ENCODE results near the gene ADAMTS12. TPM values are rescaled to one million over a fixed set of nuclear protein-coding genes. Genes with fewer than 3 reads are reported as not detected.

The ADAMTS12 gene
- total and polyA plus RNA-seq, 5 donors, result 0.54 to 1.4 (median 1.0) TPM

DNA sequence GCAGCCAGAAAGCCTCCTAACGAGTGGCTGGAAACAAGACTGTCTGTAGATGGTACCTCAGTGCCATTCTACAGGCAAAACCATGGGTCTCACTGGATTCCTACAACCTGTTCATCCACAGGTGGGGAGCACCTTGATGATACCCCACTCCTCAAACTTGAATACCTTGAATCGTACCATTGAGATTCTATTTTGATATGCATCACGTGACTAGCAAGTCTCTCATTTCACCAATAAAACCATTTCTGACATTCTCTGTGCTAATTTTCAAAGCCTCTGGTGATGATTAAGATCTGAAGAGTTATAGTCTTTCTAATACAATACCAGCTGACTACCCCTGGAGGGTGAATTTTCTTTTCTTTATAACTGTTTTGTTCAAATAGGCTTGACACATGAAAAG, 188.9 kb downstream of the ADAMTS12 start:
- Histone ChIP-seq H3K4me3 (ENCODE audit: low read length) (no peak overlapping the region), H3K4me1 (ENCODE audit: control insufficient read depth, insufficient read depth, low read length) (no peaks in the 10 kb centered on the region), H3K9me3 (ENCODE audit: control insufficient read depth, low read length) (peaks cover 1% of the 10 kb centered on the region), H3K27ac (ENCODE audit: low read length) (no peak overlapping the region), H3K27me3 (ENCODE audit: control insufficient read depth, insufficient read depth) (no peaks in the 10 kb centered on the region)
- intact Hi-C loops (cut with DNase I), result no loop called here
- DNase-seq (no peak), ATAC-seq (no peak)
- 88% methylated on average over 3 of the region's 3 CpGs for WGBS

- Histone ChIP-seq H3K4me3 (ENCODE audit: low read length) (no peak overlapping the region), H3K27me3 (ENCODE audit: control insufficient read depth, insufficient read depth) (no peaks in the 10 kb centered on the region), H3K27ac (ENCODE audit: low read length) (no peak overlapping the region), H3K9me3 (ENCODE audit: control insufficient read depth, low read length) (peaks cover 1% of the 10 kb centered on the region), H3K4me1 (ENCODE audit: control insufficient read depth, insufficient read depth, low read length) (no peaks in the 10 kb centered on the region)
- DNase-seq (no peak), ATAC-seq (no peak)
- 85% methylated on average over 2 of the region's 2 CpGs for WGBS
- intact Hi-C loops (cut with DNase I), result no loop called here
These were observed 189.8 kb downstream of the ADAMTS12 start for GRCh38 chr5:33701951-33702350.

- Histone ChIP-seq H3K9me3 (ENCODE audit: control insufficient read depth, low read length) (peaks cover 1% of the 10 kb centered on the region), H3K27me3 (ENCODE audit: control insufficient read depth, insufficient read depth) (no peaks in the 10 kb centered on the region), H3K27ac (ENCODE audit: low read length) (no peak overlapping the region), H3K4me1 (ENCODE audit: control insufficient read depth, insufficient read depth, low read length) (no peaks in the 10 kb centered on the region), H3K4me3 (ENCODE audit: low read length) (no peak overlapping the region)
- ATAC-seq (no peak), DNase-seq (no peak)
- 67% methylated on average over 3 of the region's 3 CpGs for WGBS
- intact Hi-C loops (cut with DNase I), result no loop called here
These were observed 190.5 kb downstream of the ADAMTS12 start for GRCh38 chr5:33701251-33701650.

DNA sequence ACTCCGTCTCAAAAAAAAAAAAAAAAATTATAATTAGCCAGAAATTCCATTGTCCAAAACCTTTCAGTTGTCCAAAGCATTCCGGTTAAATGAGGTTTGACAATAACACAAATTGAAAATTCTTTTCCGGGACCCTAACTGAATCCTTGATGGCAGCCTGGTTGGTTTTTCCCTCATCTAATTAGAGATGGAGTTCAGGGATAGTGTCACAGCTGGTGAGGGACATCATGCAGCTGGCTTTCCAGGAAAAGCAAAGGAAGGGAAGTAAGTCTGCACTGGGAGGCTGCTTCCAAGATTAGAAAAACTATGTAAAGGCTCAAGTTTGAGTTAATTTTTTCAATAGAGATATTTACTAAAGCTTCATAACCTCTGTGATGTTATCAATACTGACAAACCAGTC, 195.4 kb downstream of the ADAMTS12 start:
- no peaks in the 10 kb centered on the region for H3K27me3 ChIP-seq (ENCODE audit: control insufficient read depth, insufficient read depth)
- ATAC-seq, result no peak
- peaks cover 1% of the 10 kb centered on the region for H3K9me3 ChIP-seq (ENCODE audit: control insufficient read depth, low read length)
- H3K4me1 ChIP-seq (ENCODE audit: control insufficient read depth, insufficient read depth, low read length), result no peaks in the 10 kb centered on the region
- intact Hi-C loops (cut with DNase I), result no loop called here
- H3K27ac ChIP-seq (ENCODE audit: low read length), result no peak overlapping the region
- H3K4me3 ChIP-seq (ENCODE audit: low read length), result no peak overlapping the region
- WGBS, result 63% methylated on average over 3 of the region's 3 CpGs
- no peak for DNase-seq

DNA sequence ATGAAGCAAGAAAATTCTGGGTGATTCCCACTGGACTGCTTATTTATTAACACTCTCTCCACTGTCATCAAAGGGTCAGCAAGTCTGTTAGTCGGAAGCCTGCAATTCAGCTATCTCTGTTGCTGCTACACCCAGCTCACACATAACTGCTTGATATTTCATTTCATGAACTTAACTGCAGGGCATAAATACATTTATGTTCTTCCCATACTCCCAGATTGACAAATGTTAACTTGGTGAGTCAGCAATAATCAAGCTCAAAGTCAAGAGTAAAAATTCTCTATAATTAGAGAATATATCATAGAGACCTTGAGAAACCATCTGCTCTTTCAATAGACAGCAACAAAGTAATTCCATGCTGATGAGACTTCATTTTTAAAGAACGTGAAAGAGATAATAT, 198.8 kb downstream of the ADAMTS12 start:
- DNase-seq (no peak), ATAC-seq (no peak)
- Histone ChIP-seq H3K4me3 (ENCODE audit: low read length) (no peak overlapping the region), H3K9me3 (ENCODE audit: control insufficient read depth, low read length) (peaks cover 1% of the 10 kb centered on the region), H3K4me1 (ENCODE audit: control insufficient read depth, insufficient read depth, low read length) (no peaks in the 10 kb centered on the region), H3K27me3 (ENCODE audit: control insufficient read depth, insufficient read depth) (no peaks in the 10 kb centered on the region), H3K27ac (ENCODE audit: low read length) (no peak overlapping the region)
- intact Hi-C loops (cut with DNase I), result no loop called here
- WGBS, result 89% methylated on average over 2 of the region's 2 CpGs

DNA sequence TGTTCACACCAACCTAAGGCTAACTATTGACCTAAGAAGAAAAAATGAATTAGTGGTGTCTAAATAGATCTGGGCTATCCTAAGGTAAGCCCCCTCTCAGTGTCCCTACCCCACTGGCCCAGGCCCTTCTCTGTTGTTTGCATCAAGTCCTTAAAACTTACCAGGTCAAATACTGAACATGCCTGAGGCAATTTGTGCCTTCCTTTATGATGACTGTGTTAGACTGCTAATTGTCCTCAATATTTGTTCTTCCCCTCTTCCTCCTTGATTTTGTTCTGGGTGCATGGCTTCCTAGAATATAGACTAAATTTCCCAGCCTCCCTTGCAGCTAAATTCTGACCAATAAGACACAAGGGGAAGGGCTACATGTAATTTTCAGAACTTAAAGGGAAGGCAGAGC, 199.9 kb downstream of the ADAMTS12 start:
- intact Hi-C loops (cut with DNase I), result no loop called here
- peaks cover 1% of the 10 kb centered on the region for H3K9me3 ChIP-seq (ENCODE audit: control insufficient read depth, low read length)
- no peak overlapping the region for H3K27ac ChIP-seq (ENCODE audit: low read length)
- DNase-seq, result no peak
- H3K4me3 ChIP-seq (ENCODE audit: low read length), result no peak overlapping the region
- H3K27me3 ChIP-seq (ENCODE audit: control insufficient read depth, insufficient read depth), result no peaks in the 10 kb centered on the region
- ATAC-seq, result no peak
- no peaks in the 10 kb centered on the region for H3K4me1 ChIP-seq (ENCODE audit: control insufficient read depth, insufficient read depth, low read length)

DNA sequence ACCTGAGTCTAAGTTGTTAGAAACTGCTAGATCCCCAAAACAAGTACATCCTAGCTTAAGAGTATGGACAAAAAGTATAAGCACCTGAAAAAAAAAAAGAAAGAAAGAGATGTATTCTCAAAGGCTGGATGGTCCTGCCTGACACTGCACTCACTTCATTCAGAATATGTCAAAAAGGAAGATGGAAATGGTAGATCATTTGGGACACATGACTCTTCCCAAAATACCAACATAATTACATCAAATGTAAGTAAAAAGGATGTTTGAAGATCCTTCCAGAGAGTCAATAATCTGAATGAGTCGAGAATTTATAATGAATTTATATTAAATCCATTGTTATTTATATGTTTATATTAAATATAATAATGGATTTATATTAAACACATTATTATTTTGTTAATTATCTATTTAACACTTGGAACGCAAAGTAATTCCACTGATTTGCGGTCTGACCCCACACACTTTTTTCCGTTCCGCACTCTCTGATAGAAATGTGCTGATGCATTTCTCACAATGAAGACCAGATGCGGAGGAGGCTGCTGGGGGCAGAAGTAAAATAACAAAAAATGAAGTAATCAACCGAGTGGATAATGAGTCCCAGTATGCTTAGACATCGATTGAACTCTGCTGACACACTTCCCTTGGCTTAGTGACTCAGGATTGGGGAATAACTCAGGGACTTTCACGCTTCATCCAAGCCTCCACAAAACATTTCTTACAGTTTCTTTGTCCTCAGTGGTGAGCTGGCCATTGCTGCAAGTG, 201.2 kb downstream of the ADAMTS12 start:
- H3K4me3 ChIP-seq (ENCODE audit: low read length), result no peak overlapping the region
- DNase-seq (no peak), ATAC-seq (no peak)
- H3K27me3 ChIP-seq (ENCODE audit: control insufficient read depth, insufficient read depth), result no peaks in the 10 kb centered on the region
- H3K4me1 ChIP-seq (ENCODE audit: control insufficient read depth, insufficient read depth, low read length), result no peaks in the 10 kb centered on the region
- no peak overlapping the region for H3K27ac ChIP-seq (ENCODE audit: low read length)
- intact Hi-C loops (cut with DNase I), result no loop called here
- 84% methylated on average over 9 of the region's 9 CpGs for WGBS
- peaks cover 1% of the 10 kb centered on the region for H3K9me3 ChIP-seq (ENCODE audit: control insufficient read depth, low read length)

GRCh38 chr5:33688526-33688925, 203.3 kb downstream of the ADAMTS12 start:
- ATAC-seq, result no peak
- peaks cover 1% of the 10 kb centered on the region for H3K9me3 ChIP-seq (ENCODE audit: control insufficient read depth, low read length)
- intact Hi-C loops (cut with DNase I), result no loop called here

GRCh38 chr5:33688066-33688465, 203.7 kb downstream of the ADAMTS12 start:
- 64% methylated on average over 3 of the region's 3 CpGs for WGBS

More at GRCh38 chr5:33688526-33688925, 203.3 kb downstream of the ADAMTS12 start:
- DNase-seq, result no peak
- no peaks in the 10 kb centered on the region for H3K27me3 ChIP-seq (ENCODE audit: control insufficient read depth, insufficient read depth)
- 82% methylated on average over 4 of the region's 4 CpGs for WGBS
- H3K4me1 ChIP-seq (ENCODE audit: control insufficient read depth, insufficient read depth, low read length), result no peaks in the 10 kb centered on the region
- no peak overlapping the region for H3K27ac ChIP-seq (ENCODE audit: low read length)
- no peak overlapping the region for H3K4me3 ChIP-seq (ENCODE audit: low read length)

GRCh38 chr5:33685873-33686755, 205.7 kb downstream of the ADAMTS12 start:
- Histone ChIP-seq H3K9me3 (ENCODE audit: control insufficient read depth, low read length) (no peaks in the 10 kb centered on the region), H3K4me1 (ENCODE audit: control insufficient read depth, insufficient read depth, low read length) (no peaks in the 10 kb centered on the region), H3K4me3 (ENCODE audit: low read length) (no peak overlapping the region), H3K27ac (ENCODE audit: low read length) (no peak overlapping the region), H3K27me3 (ENCODE audit: control insufficient read depth, insufficient read depth) (no peaks in the 10 kb centered on the region)
- DNase-seq (no peak), ATAC-seq (no peak)
- WGBS, result 45% methylated on average over 11 of the region's 11 CpGs
- intact Hi-C loops (cut with DNase I), result no loop called here

More at GRCh38 chr5:33688066-33688465, 203.7 kb downstream of the ADAMTS12 start:
- no peaks in the 10 kb centered on the region for H3K4me1 ChIP-seq (ENCODE audit: control insufficient read depth, insufficient read depth, low read length)
- DNase-seq, result no peak
- ATAC-seq, result no peak
- peaks cover 1% of the 10 kb centered on the region for H3K9me3 ChIP-seq (ENCODE audit: control insufficient read depth, low read length)
- no peak overlapping the region for H3K27ac ChIP-seq (ENCODE audit: low read length)
- no peaks in the 10 kb centered on the region for H3K27me3 ChIP-seq (ENCODE audit: control insufficient read depth, insufficient read depth)
- intact Hi-C loops (cut with DNase I), result no loop called here
- no peak overlapping the region for H3K4me3 ChIP-seq (ENCODE audit: low read length)

DNA sequence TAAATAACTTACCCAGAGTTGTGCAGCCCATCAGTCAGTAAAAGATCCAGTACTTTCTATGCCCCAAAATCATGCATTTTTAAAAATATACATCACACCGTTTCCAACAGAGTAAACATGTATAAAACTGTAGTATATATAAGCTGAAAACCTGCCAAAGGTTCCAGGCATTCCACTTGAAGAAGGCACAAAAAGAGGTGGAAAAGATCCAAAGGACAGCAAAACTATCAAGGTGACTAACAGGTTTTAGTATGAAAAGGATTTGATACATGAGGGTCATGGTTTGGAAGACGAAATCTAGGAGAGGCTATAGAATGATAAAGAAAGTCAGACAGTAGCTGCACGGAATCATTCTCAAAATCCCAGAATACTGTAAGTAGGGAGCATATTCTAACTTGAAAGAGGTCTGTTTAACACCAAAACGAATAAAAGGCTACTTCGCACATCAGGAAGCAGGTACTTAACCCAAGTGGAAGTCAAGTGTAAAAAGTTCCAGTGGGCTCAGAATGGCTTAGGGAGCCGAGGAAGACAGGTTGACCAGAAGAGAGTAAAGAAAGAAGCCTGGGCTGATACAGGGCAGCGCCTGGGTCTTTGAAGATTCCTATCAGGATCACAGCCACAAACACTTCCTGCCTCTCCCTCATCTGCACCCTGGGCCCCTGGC, 207.2 kb downstream of the ADAMTS12 start:
- no peak overlapping the region for H3K27ac ChIP-seq (ENCODE audit: low read length)
- intact Hi-C loops (cut with DNase I), result no loop called here
- ATAC-seq (no peak), DNase-seq (no peak)
- WGBS, result 66% methylated on average over 7 of the region's 7 CpGs
- H3K9me3 ChIP-seq (ENCODE audit: control insufficient read depth, low read length), result no peaks in the 10 kb centered on the region
- no peaks in the 10 kb centered on the region for H3K4me1 ChIP-seq (ENCODE audit: control insufficient read depth, insufficient read depth, low read length)
- no peak overlapping the region for H3K4me3 ChIP-seq (ENCODE audit: low read length)
- H3K27me3 ChIP-seq (ENCODE audit: control insufficient read depth, insufficient read depth), result no peaks in the 10 kb centered on the region

Measured in right cardiac atrium (tissue), 5 donors.